ENCODE results near the gene ABCB6. TPM values are rescaled to one million over a fixed set of nuclear protein-coding genes. Genes with fewer than 3 reads are reported as not detected.
A peak's percentile ranks its signal among the peaks of the same experiment; 100 is the strongest.

ABCB6 gene
- total RNA-seq, 1 donor = 27.3 TPM

DNA sequence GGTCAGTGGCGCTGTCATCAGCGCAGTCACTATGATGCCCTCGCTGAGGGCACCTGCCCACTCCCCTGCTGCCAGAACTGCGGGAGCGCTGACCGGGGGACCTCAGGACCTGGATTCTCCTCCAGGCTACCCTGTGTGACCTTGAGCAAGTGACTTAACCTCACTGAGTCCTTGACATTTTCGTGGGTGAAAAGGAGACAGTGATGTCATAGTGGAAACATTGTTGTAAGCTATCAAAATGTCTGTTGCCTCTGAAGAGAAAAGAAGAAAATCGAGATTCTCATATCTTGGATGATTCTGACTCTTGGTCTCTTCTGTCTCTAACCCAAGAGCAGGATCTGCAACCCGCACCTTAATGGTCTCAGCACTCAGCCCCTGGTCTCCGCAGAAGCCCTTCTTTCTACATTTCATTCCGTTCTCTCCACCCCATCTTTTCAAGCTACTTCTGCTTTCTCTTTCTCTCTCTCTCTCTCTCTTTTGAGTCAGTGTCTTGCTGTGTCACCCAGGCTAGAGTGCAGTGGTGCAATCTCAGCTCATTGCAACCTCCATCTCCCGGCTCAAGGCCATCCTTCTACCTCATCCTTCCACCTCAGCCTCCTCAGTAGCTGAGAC lies 35.9 kb upstream of the ABCB6 start:
- TF ChIP-seq, protein P1, sequence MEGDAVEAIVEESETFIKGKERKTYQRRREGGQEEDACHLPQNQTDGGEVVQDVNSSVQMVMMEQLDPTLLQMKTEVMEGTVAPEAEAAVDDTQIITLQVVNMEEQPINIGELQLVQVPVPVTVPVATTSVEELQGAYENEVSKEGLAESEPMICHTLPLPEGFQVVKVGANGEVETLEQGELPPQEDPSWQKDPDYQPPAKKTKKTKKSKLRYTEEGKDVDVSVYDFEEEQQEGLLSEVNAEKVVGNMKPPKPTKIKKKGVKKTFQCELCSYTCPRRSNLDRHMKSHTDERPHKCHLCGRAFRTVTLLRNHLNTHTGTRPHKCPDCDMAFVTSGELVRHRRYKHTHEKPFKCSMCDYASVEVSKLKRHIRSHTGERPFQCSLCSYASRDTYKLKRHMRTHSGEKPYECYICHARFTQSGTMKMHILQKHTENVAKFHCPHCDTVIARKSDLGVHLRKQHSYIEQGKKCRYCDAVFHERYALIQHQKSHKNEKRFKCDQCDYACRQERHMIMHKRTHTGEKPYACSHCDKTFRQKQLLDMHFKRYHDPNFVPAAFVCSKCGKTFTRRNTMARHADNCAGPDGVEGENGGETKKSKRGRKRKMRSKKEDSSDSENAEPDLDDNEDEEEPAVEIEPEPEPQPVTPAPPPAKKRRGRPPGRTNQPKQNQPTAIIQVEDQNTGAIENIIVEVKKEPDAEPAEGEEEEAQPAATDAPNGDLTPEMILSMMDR (IDR thresholded peaks at IDR 0.05; ENCODE audit: insufficient read depth, low read length) = no peak
- peak overlapping the region; percentile 70 for H3K4me3 ChIP-seq (ENCODE audit: low read depth, low read length)
- peak; percentile 16 for DNase-seq (ENCODE audit: low read depth)

- peak; percentile 43 for DNase-seq (ENCODE audit: low read depth)
- H3K4me3 ChIP-seq (ENCODE audit: low read depth, low read length) = peak within 1 kb of the TSS; percentile 70
- TF ChIP-seq, protein P1 (IDR thresholded peaks at IDR 0.05; ENCODE audit: insufficient read depth, low read length) = no peak
Observed at GRCh38 chr2:219253753-219254589, 35.2 kb upstream of the ABCB6 start, which contains the start of gene TUBA4A. TSS of gene TUBA4A (minus strand) at chr2:219253918. CDS start at chr2:219253858, 60 bp downstream.

DNA sequence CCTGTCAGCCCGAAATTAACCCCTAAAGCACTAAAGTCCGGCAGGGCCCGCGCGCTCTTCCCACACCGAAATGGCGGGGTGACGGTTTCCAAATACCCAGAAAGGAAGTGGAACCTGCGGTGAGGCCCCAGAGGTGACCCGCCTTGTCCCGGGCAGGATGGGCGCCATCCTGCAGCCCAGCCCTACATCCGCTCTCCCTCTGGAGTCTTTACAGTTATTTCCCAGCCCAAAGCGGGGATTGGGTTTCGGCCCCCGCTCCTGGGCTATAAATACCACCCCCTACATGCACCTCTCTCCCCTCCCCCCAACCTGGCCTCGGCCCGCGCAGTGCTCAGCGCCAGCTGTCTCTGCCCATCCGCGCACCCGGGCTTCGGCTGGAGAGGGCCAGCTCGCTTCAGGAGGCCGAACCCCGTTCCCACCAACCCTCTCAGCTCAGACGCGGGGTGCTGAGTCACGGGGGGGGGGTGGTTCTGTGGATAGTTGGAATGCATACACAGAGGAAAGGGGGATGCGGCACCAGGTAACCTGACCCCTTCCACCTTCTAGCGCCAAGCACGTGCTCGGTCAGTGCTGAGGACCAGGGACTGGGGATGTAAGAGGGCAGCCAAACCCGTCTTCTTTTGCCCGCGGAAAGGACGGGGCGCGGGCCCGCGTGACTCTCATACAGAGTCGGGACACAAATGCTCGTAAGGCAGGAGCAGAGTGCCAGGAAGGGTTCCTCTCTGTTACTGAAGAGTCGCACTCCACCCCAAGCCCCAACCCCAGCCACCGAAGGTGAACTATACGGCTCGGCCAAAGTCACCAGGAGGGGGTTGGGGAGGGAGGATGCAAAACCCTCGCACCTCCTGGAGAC lies 34.4 kb upstream of the ABCB6 start, which contains the start of gene TUBA4B:
TUBA4B (plus strand) TSS at position 344 of the 853 bp plus-strand sequence; CDS start at position 509, 165 bp downstream.
- no peak for DNase-seq (ENCODE audit: low read depth)

GRCh38 chr2:219252570-219252899 lies 33.8 kb upstream of the ABCB6 start:
- TF ChIP-seq, protein P1 (IDR thresholded peaks at IDR 0.05; ENCODE audit: insufficient read depth, low read length) = no peak
- peak overlapping the region; percentile 70 for H3K4me3 ChIP-seq (ENCODE audit: low read depth, low read length)
- no peak for DNase-seq (ENCODE audit: low read depth)

More for the DNA sequence above, 34.4 kb upstream of the ABCB6 start, which contains the start of gene TUBA4B:
- TF ChIP-seq, protein P1 (IDR thresholded peaks at IDR 0.05; ENCODE audit: insufficient read depth, low read length) = no peak
- peak within 1 kb of the TSS; percentile 70 for H3K4me3 ChIP-seq (ENCODE audit: low read depth, low read length)

- DNase-seq (ENCODE audit: low read depth) = no peak
- TF ChIP-seq, protein P1 (IDR thresholded peaks at IDR 0.05; ENCODE audit: insufficient read depth, low read length) = no peak
- H3K4me3 ChIP-seq (ENCODE audit: low read depth, low read length) = no peak overlapping the region
Observed at GRCh38 chr2:219252084-219252483, 33.3 kb upstream of the ABCB6 start.

DNA sequence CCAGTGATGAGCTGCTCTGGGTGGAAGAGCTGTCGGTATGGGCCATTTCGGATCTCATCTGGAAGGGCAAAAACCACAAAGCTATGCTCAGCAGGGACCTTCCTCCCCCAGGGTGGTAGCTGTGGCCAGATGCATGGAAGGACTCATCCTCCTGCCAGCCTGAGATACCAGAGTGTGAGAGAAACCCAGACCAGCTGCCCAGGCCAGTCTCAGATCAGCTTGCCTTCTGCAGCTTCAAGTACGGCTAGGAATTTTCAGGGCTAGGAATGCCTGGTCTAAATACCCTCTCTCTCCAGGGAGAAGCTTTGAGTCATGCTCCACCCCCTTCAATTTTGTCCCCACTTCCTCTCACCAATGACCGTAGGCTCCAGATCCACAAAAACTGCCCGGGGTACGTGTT lies 32.9 kb upstream of the ABCB6 start:
- no peak for DNase-seq (ENCODE audit: low read depth)
- H3K4me3 ChIP-seq (ENCODE audit: low read depth, low read length) = no peak overlapping the region
- TF ChIP-seq, protein P1 (IDR thresholded peaks at IDR 0.05; ENCODE audit: insufficient read depth, low read length) = no peak
